Endothelial cell of umbilical vein (primary cell): ENCODE data around the gene KLC3.

ENCODE experiments used
- CTCF ChIP-seq, 2 donors: IDR thresholded peaks; 1 replicate in 1 of 2; 2 replicates in 1 of 2; pipeline ENCODE4 v1.5.1; 2011; ENCODE audit warnings: low read length in 2 of 2, mild to moderate bottlenecking in 2 of 2, moderate library complexity in 2 of 2, control low read depth in 1 of 2, inconsistent platforms in 1 of 2, low read depth in 1 of 2; ENCODE audit not compliant: insufficient read depth in 1 of 2; ENCODE audit errors: extremely low read depth in 1 of 2
- EZH2 ChIP-seq: IDR thresholded peaks from 2 replicates; pipeline ENCODE4 v1.6.1; 2012; ENCODE audit warnings: borderline replicate concordance, low read depth, mild to moderate bottlenecking, moderate library complexity, low read length, inconsistent platforms; ENCODE audit not compliant: severe bottlenecking
- MAX ChIP-seq: IDR thresholded peaks from 2 replicates; pipeline ENCODE4 v1.6.1; 2011; ENCODE audit not compliant: insufficient read depth, insufficient read length
- POLR2A ChIP-seq: IDR thresholded peaks from 2 replicates; pipeline ENCODE4 v1.6.1; 2012; ENCODE audit warnings: low read depth, mild to moderate bottlenecking, control low read depth, low read length
- POLR2AphosphoS5 ChIP-seq: IDR thresholded peaks from 2 replicates; pipeline ENCODE4 v1.6.1; 2012; ENCODE audit warnings: low read depth, mild to moderate bottlenecking, control low read depth, low read length, moderate library complexity; ENCODE audit not compliant: insufficient read depth

GRCh38 chr19:45368127-45368526, 27.6 kb downstream of the KLC3 start:
- TF ChIP-seq EZH2 (no peak), MAX (no peak), CTCF (IDR thresholded peaks at IDR 0.05; ENCODE audit: extremely low read depth in 1 of 2, insufficient read depth in 1 of 2, low read depth in 1 of 2, low read length in 2 of 2) (no peak), POLR2A (no peak), POLR2AphosphoS5 (no peak)
